M059J (cell line): ENCODE data around the gene FLT1. TPM values are rescaled to one million over a fixed set of nuclear protein-coding genes. Genes with fewer than 3 reads are reported as not detected.

Source experiments
- DNase-seq: peaks from one replicate; pipeline ENCODE4 v3.0.0-alpha.2; 2012; ENCODE audit warnings: low read depth
- total RNA-seq: library from RNA; depleted of rRNA; stranded (reverse); fragments of >200 nt; shearing (Covaris generic); gene quantifications from 2 replicates; pipeline ENCODE4 v1.2.3, GENCODE V29; 2014

The FLT1 gene
- total RNA-seq, 1 experiment from 2014 or later: 3.5 TPM

- no peak for DNase-seq
Measured at GRCh38 chr13:28429096-28429495, 65.8 kb downstream of the FLT1 start.

DNA sequence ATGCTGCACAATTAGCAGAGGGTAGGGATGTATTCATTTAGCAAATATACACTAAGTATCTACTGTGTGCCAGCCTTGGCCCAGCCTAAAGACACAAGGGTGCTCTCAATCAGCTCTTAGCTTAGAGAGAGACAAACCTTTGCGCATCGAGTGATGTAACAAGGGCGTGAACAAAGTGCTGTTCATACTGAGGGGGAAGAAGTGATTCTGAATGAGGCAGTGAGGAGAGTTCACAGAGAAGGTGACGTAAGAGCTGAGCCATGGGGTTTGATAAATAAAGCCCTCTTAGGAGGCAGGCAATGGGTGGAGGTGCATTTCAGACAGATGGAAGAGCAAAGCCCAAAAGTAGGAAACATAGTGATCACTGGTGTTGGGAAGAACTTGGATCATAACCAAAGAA lies 68.5 kb downstream of the FLT1 start:
- no peak for DNase-seq

DNA sequence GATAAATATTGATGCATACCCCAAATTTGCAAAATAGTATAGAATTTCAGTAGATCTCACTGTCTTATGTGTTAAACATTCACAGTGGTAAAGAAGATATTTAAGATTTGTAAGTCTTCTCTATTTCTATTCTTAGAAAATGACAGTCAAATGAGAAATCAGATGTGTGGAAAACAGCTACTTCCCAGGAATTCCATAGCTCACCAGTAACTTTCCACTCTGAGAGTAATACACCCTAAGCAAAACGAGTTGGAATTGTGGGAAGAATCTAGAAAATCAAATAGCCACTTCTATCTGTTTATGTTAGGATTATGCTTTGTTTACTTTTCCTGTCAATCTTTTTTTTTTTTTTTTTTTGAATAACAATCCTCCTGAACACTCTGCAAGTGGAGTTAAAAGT lies 69.1 kb downstream of the FLT1 start:
- DNase-seq: no peak

DNA sequence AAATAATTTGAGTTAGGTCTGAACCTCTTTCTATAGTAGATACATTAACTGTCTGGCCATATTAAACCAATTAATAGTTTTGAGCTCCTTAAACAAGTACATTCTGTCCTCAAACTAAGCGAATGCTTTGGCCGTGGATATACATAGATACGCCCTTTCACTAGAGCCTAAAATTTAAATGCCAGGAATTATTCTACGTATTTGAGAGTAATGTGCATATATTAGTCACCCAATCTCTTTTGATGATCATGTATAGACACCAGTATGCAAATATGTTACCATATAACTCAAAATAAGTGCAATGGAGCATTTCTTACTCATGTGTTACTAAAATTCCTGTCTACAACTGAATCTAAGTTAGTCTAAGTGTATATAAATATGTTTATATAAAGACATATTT lies 70.4 kb downstream of the FLT1 start:
- no peak for DNase-seq

DNA sequence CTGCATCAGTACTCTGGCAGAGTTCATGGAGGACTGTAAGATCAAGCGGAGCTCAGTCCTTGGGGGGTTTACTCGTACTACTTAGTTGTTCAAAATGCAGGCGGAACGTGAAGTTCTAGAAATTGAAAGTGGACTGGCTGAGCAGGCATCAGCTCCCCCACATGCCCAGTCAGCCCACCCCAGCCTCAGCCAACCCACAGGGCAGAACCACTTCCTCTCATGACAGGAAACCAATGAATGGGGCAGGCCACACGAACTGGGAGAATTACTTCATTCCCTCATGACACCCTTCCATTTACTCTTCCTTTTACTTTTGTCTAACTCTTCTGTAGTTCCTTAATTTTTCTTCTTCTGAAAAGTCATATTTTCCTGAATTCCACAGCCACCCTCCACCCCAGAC lies 71.9 kb downstream of the FLT1 start:
- DNase-seq: no peak

- no peak for DNase-seq
Measured at GRCh38 chr13:28421676-28422410, 73.1 kb downstream of the FLT1 start.

- DNase-seq: no peak
Measured at GRCh38 chr13:28420704-28421103, 74.2 kb downstream of the FLT1 start.

DNA sequence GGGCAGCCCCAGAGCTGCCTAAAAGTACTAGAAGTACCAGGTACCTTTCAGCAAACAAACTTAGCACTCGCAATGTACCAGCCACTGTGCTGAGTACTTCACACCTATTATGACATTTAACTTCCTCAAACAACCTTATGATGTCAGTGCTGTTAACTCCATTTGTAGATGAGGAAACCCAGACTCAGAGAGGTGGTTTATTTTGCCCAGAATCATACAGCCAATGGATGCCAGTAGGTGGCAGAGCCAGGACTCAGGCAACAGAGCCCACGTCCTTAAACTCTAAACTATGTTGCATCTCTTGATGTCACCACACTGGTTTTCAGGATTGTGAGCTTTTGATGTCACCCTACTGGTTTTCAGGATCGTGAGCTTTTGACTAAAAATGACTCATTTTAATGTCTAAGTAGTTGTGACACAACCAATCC lies 78.9 kb downstream of the FLT1 start:
- DNase-seq: no peak

- DNase-seq: no peak
Measured at GRCh38 chr13:28413999-28414398, 80.9 kb downstream of the FLT1 start.

- no peak for DNase-seq
Measured at GRCh38 chr13:28412981-28413380, 81.9 kb downstream of the FLT1 start.

DNA sequence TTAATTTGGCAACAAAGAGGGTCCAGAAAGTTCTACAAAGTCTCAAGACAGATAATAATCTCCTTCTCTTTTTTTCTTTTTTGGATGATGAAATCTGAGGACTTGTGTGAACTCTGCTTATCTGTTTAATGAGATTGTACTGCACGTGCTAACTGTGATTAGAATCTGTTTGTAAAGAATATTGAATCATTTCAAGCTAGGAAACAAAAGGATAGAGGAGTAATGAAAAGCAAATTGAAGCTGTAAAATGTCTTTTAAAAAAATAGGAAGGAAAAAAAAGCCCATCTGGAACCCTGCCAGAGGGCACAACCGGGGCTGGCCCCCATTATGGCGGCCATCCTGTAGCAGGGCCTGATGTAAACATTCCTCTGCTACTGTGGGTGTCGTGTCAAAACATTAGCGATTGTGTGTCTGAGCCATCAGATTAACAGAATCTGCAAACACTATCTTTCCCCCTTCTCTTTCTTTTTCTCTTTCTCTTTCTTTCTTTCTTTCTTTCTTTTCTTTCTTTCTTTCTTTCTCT lies 83.0 kb downstream of the FLT1 start:
- no peak for DNase-seq

DNA sequence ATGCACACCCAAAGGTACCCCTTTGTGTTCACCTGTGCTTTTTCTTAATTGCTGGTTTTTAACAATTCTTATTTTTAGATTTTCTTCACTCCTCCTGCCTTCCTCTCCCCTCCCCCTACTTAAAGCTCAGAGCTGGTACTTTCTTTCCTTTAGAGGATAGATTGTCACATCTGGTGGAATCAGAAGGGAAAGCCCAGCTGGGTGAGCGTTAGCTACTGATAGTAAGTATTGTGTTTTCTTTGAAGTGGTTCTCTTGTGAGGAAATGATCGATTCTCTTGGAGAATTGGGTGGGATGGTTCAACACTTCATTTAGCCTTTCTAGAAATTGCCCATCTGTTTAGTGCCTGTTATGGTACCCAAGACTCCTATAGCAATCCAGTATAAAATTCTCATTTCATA lies 84.8 kb downstream of the FLT1 start:
- DNase-seq: no peak

- no peak for DNase-seq
Measured at GRCh38 chr13:28409648-28410047, 85.3 kb downstream of the FLT1 start.

GRCh38 chr13:28408863-28409262 lies 86.1 kb downstream of the FLT1 start:
- DNase-seq: no peak

- DNase-seq: no peak
Measured at GRCh38 chr13:28408235-28408848, 86.6 kb downstream of the FLT1 start.

DNA sequence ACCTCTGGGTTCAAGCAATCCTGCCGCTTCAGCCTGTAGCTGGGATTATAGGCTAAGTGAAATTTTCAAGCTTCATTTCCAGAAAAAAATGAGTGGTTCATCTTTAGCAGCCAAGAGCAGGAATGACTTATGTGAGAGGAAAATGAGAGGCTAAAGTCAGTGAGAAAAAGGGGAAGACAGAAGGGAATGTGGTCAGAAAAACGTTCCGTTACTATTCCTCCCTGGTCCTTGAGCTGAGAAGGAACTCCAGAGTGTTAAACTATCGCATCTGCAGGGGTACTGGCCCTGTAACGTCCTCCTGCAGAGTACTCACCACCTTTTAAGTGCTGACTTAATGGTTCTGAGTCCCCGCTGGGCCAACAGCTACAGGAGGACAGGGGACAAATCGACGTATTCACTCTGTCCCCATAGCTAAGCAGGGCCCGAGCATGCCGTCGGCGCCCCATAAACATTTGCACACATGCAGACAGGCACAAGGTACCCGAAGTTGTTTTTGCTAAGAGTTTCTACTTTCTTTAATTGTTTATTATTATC lies 88.1 kb downstream of the FLT1 start:
- no peak for DNase-seq

DNA sequence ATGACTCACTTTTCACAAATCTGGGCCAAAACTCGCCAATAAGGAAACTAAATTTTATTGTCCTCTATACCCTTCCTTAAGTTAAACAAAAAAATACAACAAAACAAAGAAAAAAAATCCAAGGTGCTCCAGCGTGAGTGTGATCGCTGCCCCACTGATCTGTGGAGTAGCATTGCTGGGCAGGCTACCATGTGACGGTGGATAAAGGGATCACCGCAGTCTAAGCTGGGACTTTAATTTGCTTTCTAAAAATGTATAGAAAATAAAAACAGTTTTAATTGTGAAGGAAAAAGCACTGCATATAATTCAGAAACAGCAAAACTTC lies 92.9 kb downstream of the FLT1 start:
- no peak for DNase-seq

DNA sequence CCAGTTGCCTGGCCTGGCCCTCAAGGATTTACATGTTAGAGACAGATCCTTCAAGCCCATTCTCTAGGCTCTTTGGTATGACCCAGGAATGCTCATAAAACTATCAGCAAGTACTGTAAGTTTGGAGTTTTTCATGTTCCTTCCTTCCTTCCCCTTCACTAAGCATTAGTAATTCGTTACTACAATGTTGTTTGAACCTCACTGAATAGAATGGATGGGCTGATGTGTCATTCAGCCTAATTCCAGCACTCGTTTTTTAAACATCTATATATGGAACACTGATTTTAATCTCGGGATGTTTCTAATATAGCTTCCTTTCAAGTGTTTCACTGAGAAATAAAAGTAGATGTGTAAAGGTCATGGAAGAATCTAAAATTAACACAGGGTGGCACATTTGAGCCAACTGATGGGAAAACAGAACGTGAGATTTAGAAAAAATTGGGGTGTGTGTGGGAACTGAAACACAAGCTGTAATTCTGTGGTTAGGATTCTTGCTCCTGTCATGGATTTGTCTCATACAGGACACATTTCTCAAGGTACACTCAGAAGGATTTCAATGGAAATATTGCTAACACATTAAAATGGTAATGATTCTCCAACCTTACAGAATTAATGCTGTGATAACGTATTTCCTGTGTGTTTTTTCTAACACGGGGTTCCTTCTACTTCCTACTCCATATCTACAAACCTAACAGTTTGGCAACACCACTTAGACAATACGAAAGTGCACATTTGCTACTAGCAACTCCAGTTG lies 93.4 kb downstream of the FLT1 start:
- peak; percentile 67 for DNase-seq

- DNase-seq: no peak
Measured at GRCh38 chr13:28396053-28396452, 98.9 kb downstream of the FLT1 start.

- peak; percentile 49 for DNase-seq
Measured at GRCh38 chr13:28394422-28394821, 100.5 kb downstream of the FLT1 start.

DNA sequence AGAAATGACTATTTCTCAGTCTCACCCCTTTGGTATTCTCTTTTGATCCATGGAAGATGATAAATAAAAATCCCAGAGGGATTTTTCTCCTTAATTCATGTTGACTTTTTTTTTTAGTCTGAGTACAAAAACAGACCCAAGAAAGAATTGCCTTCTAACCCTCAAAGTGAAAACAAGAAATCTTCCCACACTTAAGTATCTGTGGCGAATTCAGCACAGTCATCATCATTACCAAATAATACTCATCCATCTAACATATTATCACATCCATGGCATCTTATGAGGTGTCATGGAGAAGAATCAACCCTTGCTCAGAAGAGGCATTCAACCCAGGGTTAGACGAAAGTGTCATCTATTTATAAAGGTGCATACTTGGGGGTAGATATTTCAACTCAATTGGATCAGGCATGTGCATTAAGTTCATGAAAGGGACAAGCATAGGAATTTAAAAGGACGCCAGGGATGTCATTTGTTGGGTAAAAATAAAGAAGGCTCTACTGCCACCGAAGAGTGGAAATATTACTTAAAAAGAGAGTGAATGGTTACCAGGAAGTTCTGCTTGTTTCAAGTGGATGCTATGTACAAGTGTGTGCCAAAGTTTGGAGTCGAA lies 101.9 kb downstream of the FLT1 start:
- DNase-seq: no peak

DNA sequence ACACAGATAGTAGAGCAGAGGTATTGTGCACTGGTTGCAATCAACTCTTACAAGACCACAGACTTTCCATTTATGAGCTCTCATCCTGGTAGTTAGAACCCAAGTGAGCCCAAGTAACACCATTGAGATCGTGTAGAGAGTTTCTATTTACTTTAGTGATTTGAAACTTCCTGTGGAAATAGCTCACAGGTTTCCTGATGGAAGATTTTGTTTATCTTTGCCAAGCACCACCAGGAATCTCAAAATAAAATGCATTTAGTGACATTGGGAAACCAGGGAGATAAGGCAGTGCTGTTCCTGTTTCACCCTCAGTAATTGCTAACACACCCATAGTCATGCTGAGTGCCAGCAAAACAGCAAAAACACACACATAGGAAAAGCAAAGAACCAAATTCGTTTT lies 102.5 kb downstream of the FLT1 start:
- DNase-seq: peak; percentile 20
